Activated naive CD4-positive, alpha-beta T cell treated with anti-CD3 and anti-CD28 coated beads, Interleukin-2, amount 10 ng/mL, durations not matched to agents 7 days and 5 days (primary cell): Measurements from ENCODE around the gene ELF1.
"Not testable (repeated sequence)": the region's sequence is repeated elsewhere in the genome, so short reads cannot be mapped to it uniquely, and the experiment has no call there.

ENCODE experiments used
- CTCF ChIA-PET: fragments of 350-600 bp; sonication (Branson Sonifier 250); formaldehyde crosslinking; loops from one replicate; lab custom pipeline; 2021; ENCODE audit warnings: antibody characterized with exemption; lab: Charles Lee
- DNase-seq: peaks from one replicate; pipeline ENCODE4 v3.0.0-alpha.2; 2020
- H3K27ac Mint-ChIP-seq: one replicate; pipeline ENCODE4 v1.8.0; 2021; ENCODE audit warnings: mild to moderate bottlenecking, moderate library complexity, mixed read lengths
- H3K27me3 Mint-ChIP-seq: one replicate; pipeline ENCODE4 v1.8.0; 2021; ENCODE audit warnings: mild to moderate bottlenecking, mixed read lengths
- H3K36me3 Mint-ChIP-seq: one replicate; pipeline ENCODE4 v1.8.0; 2021; ENCODE audit warnings: mixed read lengths
- H3K4me1 Mint-ChIP-seq: one replicate; pipeline ENCODE4 v1.8.0; 2021; ENCODE audit warnings: mixed read lengths
- H3K4me3 Mint-ChIP-seq: one replicate; pipeline ENCODE4 v1.8.0; 2021; ENCODE audit warnings: mild to moderate bottlenecking, moderate library complexity, mixed read lengths
- H3K9me3 Mint-ChIP-seq: one replicate; pipeline ENCODE4 v1.8.0; 2021; ENCODE audit warnings: mixed read lengths

The ELF1 gene

GRCh38 chr13:41054919-41055619 is 36.0 kb upstream of the ELF1 start:
- CTCF ChIA-PET: interaction anchor here (0.5 to 3.7 kb wide), 21 partner anchors 9 to 1041 kb away, joined by 3 to 20 read pairs (median 3); partner anchors contain the start of genes ELF1 and NAA16
- no peaks in the 10 kb centered on the region for H3K36me3 Mint-ChIP-seq
- peaks cover 52% of the 10 kb centered on the region for H3K4me1 Mint-ChIP-seq
- H3K27ac Mint-ChIP-seq: no peak overlapping the region
- no peaks in the 10 kb centered on the region for H3K9me3 Mint-ChIP-seq
- DNase-seq: no peak
- H3K4me3 Mint-ChIP-seq: no peak overlapping the region
- H3K27me3 Mint-ChIP-seq: peaks cover under 1% of the 10 kb centered on the region

- CTCF ChIA-PET: interaction anchor here (0.5 to 3.7 kb wide), 22 partner anchors 9 to 1065 kb away, joined by 3 to 20 read pairs (median 3); partner anchors contain the start of genes ELF1 and NAA16
- Mint-ChIP-seq H3K9me3 (no peaks in the 10 kb centered on the region), H3K4me1 (peaks cover 46% of the 10 kb centered on the region), H3K4me3 (no peak overlapping the region), H3K36me3 (peaks cover 4% of the 10 kb centered on the region), H3K27me3 (no peaks in the 10 kb centered on the region), H3K27ac (no peak overlapping the region)
- DNase-seq: peak; percentile 53
Observed at GRCh38 chr13:41054212-41054877, 35.2 kb upstream of the ELF1 start.

- H3K36me3 Mint-ChIP-seq: peaks cover 12% of the 10 kb centered on the region
- DNase-seq: no peak
Observed at GRCh38 chr13:41053384-41053826, 34.3 kb upstream of the ELF1 start.

GRCh38 chr13:41052441-41052840 is 33.3 kb upstream of the ELF1 start:
- CTCF ChIA-PET: interaction anchor here (3.6 to 3.7 kb wide), 2 partner anchors 78 to 170 kb away, joined by 14 to 20 read pairs; no protein-coding TSS in a partner anchor
- no peak for DNase-seq
- no peak overlapping the region for H3K4me3 Mint-ChIP-seq
- H3K9me3 Mint-ChIP-seq: peaks cover 7% of the 10 kb centered on the region
- H3K36me3 Mint-ChIP-seq: peaks cover 13% of the 10 kb centered on the region
- H3K27ac Mint-ChIP-seq: no peak overlapping the region
- no peaks in the 10 kb centered on the region for H3K27me3 Mint-ChIP-seq
- H3K4me1 Mint-ChIP-seq: peaks cover 32% of the 10 kb centered on the region

More at GRCh38 chr13:41053384-41053826, 34.3 kb upstream of the ELF1 start:
- CTCF ChIA-PET: interaction anchor here (0.9 to 3.7 kb wide), 11 partner anchors 8 to 1066 kb away, joined by 3 to 20 read pairs (median 3); partner anchors contain the start of gene ELF1
- Mint-ChIP-seq H3K4me3 (no peak overlapping the region), H3K27ac (no peak overlapping the region), H3K27me3 (no peaks in the 10 kb centered on the region), H3K9me3 (peaks cover 4% of the 10 kb centered on the region), H3K4me1 (peaks cover 38% of the 10 kb centered on the region)

- Mint-ChIP-seq H3K27me3 (no peaks in the 10 kb centered on the region), H3K27ac (no peak overlapping the region), H3K9me3 (peaks cover 18% of the 10 kb centered on the region), H3K4me1 (peaks cover 15% of the 10 kb centered on the region), H3K4me3 (no peak overlapping the region), H3K36me3 (peaks cover 22% of the 10 kb centered on the region)
- CTCF ChIA-PET: interaction anchor here (1.2 to 1.7 kb wide), 3 partner anchors 9 to 75 kb away, joined by 5 to 6 read pairs (median 6); no protein-coding TSS in a partner anchor
- DNase-seq: no peak
Observed at GRCh38 chr13:41049480-41050440, 30.6 kb upstream of the ELF1 start.

- H3K27me3 Mint-ChIP-seq: no peaks in the 10 kb centered on the region
- H3K36me3 Mint-ChIP-seq: peaks cover 22% of the 10 kb centered on the region
- H3K4me3 Mint-ChIP-seq: no peak overlapping the region
- peaks cover 4% of the 10 kb centered on the region for H3K4me1 Mint-ChIP-seq
- no peak overlapping the region for H3K27ac Mint-ChIP-seq
- peaks cover 18% of the 10 kb centered on the region for H3K9me3 Mint-ChIP-seq
- CTCF ChIA-PET: interaction anchor here (1.2 to 1.7 kb wide), 2 partner anchors 11 to 74 kb away, joined by 6 read pairs; no protein-coding TSS in a partner anchor
- DNase-seq: no peak
Observed at GRCh38 chr13:41048640-41049039, 29.5 kb upstream of the ELF1 start.

GRCh38 chr13:41042419-41042818 is 23.3 kb upstream of the ELF1 start:
- H3K4me1 Mint-ChIP-seq, CTCF ChIA-PET, H3K4me3 Mint-ChIP-seq, H3K36me3 Mint-ChIP-seq, H3K27ac Mint-ChIP-seq, H3K27me3 Mint-ChIP-seq, DNase-seq: not testable (repeated sequence)
- peaks cover 17% of the 10 kb centered on the region for H3K9me3 Mint-ChIP-seq

GRCh38 chr13:41040584-41041334 is 21.6 kb upstream of the ELF1 start:
- Mint-ChIP-seq H3K4me3 (no peak overlapping the region), H3K4me1 (no peaks in the 10 kb centered on the region), H3K27me3 (no peaks in the 10 kb centered on the region), H3K9me3 (peaks cover 11% of the 10 kb centered on the region), H3K36me3 (peaks cover 1% of the 10 kb centered on the region), H3K27ac (no peak overlapping the region)
- no peak for DNase-seq
- CTCF ChIA-PET: no interaction called here

- Mint-ChIP-seq H3K27ac (no peak overlapping the region), H3K27me3 (no peaks in the 10 kb centered on the region), H3K4me3 (no peak overlapping the region), H3K4me1 (no peaks in the 10 kb centered on the region), H3K36me3 (peaks cover 1% of the 10 kb centered on the region), H3K9me3 (peaks cover 6% of the 10 kb centered on the region)
- CTCF ChIA-PET: no interaction called here
- DNase-seq: no peak
Observed at GRCh38 chr13:41039746-41040145, 20.6 kb upstream of the ELF1 start.

GRCh38 chr13:41036557-41036956 is 17.4 kb upstream of the ELF1 start:
- H3K4me1 Mint-ChIP-seq, H3K27me3 Mint-ChIP-seq, DNase-seq, H3K36me3 Mint-ChIP-seq, CTCF ChIA-PET, H3K9me3 Mint-ChIP-seq, H3K27ac Mint-ChIP-seq, H3K4me3 Mint-ChIP-seq: not testable (repeated sequence)

GRCh38 chr13:41034881-41035280 is 15.8 kb upstream of the ELF1 start:
- Mint-ChIP-seq H3K9me3 (no peaks in the 10 kb centered on the region), H3K36me3 (no peaks in the 10 kb centered on the region), H3K27me3 (no peaks in the 10 kb centered on the region), H3K27ac (no peak overlapping the region), H3K4me3 (no peak overlapping the region), H3K4me1 (peaks cover 4% of the 10 kb centered on the region)
- DNase-seq: no peak
- CTCF ChIA-PET: no interaction called here

GRCh38 chr13:41034382-41034781 is 15.3 kb upstream of the ELF1 start:
- Mint-ChIP-seq H3K4me3 (no peak overlapping the region), H3K9me3 (no peaks in the 10 kb centered on the region), H3K36me3 (no peaks in the 10 kb centered on the region), H3K27ac (no peak overlapping the region), H3K4me1 (peaks cover 9% of the 10 kb centered on the region), H3K27me3 (no peaks in the 10 kb centered on the region)
- CTCF ChIA-PET: interaction anchor here (1.5 kb wide), 1 partner anchor 15 kb away, joined by 3 read pairs; the partner anchor contains the start of gene ELF1
- no peak for DNase-seq
